ENCODE data around the gene HERC2.
"Not testable (repeated sequence)": the region's sequence is repeated elsewhere in the genome, so short reads cannot be mapped to it uniquely, and the experiment has no call there.

HERC2 gene

GRCh38 chr15:28281876-28282275, 40.1 kb downstream of the HERC2 start:
- DNase-seq (ENCODE audit: low spot score) = no peak

GRCh38 chr15:28274635-28275034, 47.3 kb downstream of the HERC2 start:
- DNase-seq (ENCODE audit: low spot score) = no peak

DNA sequence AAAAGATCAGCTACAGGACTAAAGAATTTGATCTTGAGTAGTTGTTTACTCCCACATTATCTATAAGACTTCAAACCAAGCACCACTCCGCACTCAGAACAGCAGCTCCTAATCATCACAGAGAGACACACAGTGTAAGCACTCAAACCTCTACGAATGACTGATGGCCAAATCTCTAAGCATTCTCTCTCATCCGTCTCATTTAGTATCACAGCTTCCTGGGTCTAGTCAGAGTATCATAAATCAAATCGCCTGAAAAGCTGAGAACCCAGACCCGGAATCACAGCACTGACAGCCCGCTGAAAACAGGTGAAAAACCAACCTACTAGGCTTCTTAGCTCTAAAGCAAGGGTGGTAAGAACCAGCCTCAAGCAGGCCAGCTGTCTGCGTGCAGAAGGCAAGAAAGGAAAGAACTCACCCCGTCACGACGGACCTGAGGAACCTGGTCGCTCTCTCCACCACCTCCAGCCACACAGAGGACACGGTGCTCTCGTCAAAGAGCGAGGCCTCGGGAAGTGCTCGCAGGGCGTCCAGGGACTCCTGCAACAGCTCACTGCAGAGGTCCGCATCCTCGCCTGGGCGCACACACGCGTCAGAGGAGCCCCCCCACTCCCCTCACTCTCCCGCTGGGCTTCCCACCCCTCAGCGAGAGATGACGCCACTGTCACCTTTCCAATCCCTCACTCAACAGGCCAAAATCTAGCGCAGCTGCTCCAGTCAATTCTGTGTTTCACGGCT, 47.9 kb downstream of the HERC2 start:
- no peak for DNase-seq (ENCODE audit: low spot score)

DNA sequence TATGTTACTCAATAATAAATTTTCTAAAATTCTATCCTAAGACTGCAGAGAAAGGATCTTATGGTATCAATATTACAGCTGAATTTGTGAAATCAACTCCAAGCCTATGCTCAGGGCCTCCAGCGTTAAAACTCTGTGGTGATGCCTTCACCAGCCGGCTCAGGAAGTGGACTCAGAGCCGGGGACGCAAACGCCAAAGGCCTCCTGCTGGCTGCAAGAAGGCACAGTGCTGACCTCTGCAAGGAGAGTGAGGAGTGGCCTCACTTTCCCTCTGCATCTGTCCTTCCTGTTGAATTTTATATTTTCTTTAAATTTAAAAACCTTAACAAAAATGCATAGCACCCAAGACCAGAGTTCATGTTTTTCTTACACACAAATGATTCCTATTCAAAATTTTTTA, 48.5 kb downstream of the HERC2 start:
- DNase-seq (ENCODE audit: low spot score) = no peak

DNA sequence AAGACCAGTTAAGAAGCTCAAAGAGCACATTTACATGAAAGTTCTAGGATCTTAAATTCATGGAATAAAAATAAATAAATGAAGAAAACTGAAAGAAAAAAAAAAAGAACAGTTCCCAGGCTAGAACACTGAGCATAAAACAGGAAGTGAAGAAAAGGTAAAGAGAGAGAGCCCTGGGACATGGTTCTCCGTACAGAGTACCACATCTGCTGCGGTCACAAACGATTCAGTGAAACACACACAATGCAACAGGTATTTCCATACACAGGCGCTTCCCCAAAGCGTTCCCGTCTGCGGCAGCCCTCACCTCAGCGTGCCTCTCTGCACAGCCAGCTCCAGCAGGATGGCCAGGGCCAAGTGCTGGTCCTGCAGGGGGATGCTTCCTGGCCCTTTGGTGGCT, 49.4 kb downstream of the HERC2 start:
- DNase-seq (ENCODE audit: low spot score) = no peak

DNA sequence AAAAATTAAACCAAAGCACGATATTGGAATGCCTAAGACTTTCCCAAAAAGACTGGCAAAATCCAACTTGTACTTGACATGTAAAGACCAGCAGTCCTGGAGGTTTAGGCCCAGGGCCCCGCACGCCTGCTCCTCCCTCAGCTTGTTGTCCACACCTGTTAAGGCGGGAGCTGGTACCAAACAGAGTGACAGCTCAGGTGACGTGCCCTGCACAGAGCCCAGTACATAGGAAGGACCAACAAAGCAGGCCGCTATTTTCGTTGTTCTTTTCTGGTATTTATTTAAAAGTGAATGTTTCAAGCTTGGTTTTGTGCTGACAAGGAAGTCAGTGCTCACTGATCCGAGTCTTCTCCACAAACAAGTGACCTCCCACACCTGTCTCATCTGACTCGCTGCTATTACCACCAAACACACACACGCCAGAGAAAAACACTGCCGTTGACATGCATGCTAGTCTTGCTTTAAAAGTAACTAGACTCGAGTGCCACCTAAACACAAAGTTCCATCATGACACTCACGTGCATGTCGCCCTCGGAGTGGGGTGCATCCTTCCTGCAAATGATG, 50.2 kb downstream of the HERC2 start:
- DNase-seq (ENCODE audit: low spot score) = no peak

GRCh38 chr15:28269097-28269496, 52.9 kb downstream of the HERC2 start:
- DNase-seq (ENCODE audit: low spot score) = no peak

DNA sequence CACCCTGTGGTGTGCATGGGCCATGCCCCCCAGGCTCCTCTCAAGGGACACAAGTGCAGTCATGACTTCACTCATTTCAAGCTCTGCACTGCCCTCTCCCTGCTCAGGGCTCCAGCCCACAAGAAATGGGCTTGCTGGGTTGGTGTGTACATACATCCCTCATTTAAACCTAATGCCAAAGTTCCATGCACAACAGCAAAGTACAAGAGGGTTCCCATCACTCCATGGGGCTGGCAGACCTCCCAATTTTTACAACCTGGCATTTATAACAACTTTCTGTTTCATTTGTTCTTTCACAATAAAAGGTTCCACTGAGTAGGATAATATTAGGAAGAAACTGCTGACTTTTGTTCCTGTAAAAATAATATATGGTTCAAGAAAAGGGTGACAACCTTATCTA, 54.3 kb downstream of the HERC2 start:
- DNase-seq (ENCODE audit: low spot score) = no peak

DNA sequence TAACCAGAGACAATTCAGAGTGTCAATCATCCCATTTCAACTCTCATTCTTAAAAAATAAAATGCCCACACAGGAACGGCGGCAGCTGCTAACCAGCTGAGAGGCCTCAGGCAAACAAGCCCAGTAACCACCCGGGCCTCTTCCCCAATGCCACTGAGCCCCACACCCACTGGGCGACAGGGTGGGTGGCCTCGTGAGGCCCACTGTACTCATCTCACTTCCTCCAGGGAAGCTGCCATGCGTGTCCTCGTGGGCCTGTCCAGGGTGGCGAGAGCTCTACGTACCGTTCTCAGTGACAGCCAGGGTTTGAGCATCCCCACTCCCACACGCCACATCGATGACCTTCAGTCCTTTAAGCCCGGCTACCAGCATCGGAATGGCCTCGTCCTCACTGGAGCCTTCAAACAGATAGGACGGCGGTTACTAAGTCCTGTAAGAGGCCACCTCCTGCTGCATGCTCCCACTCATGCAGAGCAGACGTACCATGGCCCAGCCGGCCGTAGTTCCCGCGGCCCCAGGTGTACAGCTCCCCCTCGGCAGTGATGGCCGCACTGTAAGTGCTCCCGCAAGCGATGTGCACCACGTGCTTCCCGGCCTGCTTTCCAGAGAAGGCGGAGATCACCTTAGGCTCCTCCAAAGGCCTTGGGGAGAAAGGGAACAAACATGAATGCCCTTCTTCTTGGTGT, 56.5 kb downstream of the HERC2 start:
- no peak for DNase-seq (ENCODE audit: low spot score)

- DNase-seq (ENCODE audit: low spot score) = no peak
Observed at GRCh38 chr15:28264166-28264565, 57.8 kb downstream of the HERC2 start.

DNA sequence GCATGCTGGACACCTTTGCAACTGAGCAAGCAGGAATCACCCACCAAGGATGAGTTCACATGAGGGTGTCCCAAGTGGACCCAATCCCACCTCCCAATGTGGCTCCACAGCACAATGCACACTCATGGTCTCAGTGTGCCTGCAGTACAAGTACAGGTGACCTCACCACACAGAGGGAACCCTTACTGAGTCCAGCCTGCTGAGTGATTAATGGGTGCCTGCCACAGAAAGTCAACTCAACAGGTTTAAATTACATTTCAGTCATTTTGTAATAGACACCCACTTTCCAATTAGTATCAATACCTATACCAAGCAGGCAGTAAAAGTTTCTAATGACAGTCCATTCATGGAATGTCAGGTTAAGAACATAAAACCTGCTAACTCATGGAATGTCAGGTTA, 59.5 kb downstream of the HERC2 start:
- no peak for DNase-seq (ENCODE audit: low spot score)

GRCh38 chr15:28260722-28261121, 61.3 kb downstream of the HERC2 start:
- DNase-seq (ENCODE audit: low spot score) = no peak

DNA sequence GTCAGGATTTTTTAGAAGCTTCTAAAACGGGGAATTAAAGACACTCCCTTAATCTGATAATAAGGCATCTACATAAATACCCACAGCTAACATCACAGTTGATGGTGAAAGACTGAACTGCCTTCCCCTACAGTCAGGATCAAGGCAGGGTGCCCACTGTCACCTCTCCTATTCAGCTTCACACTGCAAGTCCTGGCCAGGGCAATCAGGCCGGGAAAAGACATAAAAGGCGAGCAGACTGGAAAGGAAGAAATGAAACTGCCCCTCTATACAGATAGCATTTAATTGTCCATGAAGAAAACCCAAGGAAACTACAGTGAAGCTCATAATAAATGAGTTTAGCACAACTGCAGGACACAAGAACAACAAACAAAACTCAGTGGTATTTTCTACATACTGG, 61.7 kb downstream of the HERC2 start:
- DNase-seq (ENCODE audit: low spot score) = no peak

GRCh38 chr15:28255965-28256364, 66.0 kb downstream of the HERC2 start:
- no peak for DNase-seq (ENCODE audit: low spot score)

DNA sequence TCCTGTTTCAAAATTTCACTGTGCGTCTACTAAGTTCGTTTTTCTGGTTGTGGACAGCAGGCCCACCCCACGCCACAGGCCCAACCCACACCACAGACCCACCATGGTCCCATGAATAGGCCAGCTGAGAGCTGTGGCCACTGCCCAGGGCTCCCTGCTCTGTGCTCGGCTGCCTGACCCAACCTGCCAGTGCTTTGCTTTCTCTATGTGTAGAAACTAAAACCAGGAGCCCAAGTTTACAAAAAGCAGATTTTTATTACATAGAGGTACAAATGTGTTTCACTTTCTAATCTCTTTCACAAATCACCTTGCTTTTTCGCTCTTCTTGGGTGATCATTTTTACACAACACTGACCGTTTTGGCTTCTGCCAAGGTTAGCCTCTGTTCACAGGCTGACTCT, 69.1 kb downstream of the HERC2 start:
- no peak for DNase-seq (ENCODE audit: low spot score)

GRCh38 chr15:28246605-28247004, 75.4 kb downstream of the HERC2 start:
- no peak for DNase-seq (ENCODE audit: low spot score)

- DNase-seq (ENCODE audit: low spot score) = no peak
Observed at GRCh38 chr15:28243901-28244300, 78.1 kb downstream of the HERC2 start.

GRCh38 chr15:28243399-28243798, 78.6 kb downstream of the HERC2 start:
- no peak for DNase-seq (ENCODE audit: low spot score)

- not testable (repeated sequence) for DNase-seq (ENCODE audit: low spot score)
Observed at GRCh38 chr15:28238296-28238695, 83.7 kb downstream of the HERC2 start.

- not testable (repeated sequence) for DNase-seq (ENCODE audit: low spot score)
Observed at GRCh38 chr15:28231743-28232142, 90.2 kb downstream of the HERC2 start.

DNA sequence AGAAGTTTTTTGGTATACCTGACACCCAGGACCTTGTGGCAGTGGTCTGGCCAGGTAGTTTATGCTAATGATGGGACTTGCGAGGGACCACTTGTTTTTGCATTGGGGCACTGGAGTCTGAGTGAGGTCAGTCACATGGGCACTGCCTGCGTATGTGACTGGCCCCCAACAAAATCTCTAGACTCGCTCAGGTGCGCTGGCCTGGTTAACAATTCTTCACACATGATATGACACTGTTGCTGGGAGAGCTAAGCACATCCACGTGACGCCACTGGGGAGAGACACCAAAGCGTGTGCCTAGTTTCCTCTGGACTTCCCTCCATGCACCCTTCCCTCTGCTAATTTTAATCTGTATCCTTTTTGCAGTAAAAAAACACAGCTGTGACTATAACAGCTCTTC, 90.6 kb downstream of the HERC2 start:
- not testable (repeated sequence) for DNase-seq (ENCODE audit: low spot score)

- not testable (repeated sequence) for DNase-seq (ENCODE audit: low spot score)
Observed at GRCh38 chr15:28228990-28229640, 92.9 kb downstream of the HERC2 start.

- DNase-seq (ENCODE audit: low spot score) = no peak
Observed at GRCh38 chr15:28228096-28228495, 93.9 kb downstream of the HERC2 start.

All from HuH-7 (cell line).